ENCODE results near the gene DENND2C.

The DENND2C gene, protein sequence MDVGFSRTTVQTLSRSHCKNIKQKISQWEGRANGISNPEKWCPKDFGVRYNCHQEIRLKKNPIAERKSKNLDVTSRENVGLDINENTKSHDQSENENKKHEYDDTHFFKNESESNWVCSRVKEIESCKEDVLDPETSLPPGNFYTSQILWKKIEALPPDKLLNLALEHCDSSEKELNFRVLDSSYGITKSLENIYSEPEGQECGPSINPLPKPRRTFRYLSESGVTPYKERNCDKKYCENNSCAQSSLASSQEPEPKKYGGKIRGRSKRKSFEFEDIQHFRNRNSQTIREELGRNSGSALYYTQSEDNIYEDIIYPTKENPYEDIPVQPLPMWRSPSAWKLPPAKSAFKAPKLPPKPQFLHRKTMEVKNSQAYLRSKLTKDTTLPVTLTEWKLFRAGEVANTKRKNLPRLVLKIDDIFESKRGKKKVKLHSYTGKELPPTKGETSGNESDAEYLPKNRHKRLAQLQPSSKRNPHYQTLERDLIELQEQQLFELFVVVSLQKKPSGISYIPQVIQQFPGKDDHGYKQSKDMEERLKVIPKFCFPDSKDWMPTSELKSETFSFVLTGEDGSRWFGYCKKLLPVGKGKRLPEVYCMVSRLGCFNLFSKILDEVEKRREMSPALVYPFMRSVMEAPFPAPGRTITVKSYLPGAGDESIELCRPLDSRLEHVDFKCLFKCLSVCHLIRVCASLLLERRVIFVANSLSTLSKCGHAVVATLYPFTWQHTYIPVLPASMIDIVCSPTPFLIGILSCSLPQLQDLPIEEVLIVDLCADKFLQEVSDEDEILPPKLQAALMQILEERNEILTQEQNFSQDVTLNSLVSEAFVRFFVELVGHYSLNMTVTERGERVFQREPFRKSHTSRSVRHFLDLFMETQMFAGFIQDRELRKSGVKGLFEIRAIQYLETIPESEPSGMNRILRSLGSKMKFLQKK

DNA sequence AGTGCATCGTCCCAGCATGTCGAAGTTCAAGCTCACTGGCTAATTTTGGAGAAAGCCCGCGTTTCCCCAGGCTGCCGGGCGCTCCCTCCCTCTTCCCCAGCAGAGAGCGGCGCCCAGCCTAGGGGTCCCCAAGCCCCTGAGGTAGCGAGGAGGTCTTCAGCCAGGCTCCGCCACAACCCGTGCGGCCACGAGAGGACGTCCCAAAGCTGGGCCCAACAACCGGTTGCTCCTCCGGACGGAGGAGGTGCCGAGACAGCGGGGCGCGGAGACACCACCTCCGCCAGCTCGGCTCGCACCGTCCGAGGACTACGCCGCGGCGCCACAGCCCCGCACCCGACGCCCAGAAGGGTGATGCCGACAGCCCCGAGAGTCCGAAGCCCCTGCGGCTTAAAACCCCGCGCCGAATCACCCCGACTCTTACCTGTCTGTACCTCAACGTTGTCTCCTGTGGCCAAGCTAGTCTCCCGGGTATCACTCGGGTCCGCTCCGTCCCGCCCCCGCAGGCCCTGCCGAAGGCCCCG lies at the start of gene DENND2C:
TSS of gene DENND2C (minus strand) at position 488 of the 521 bp plus-strand sequence. CDS start 44,065 bp downstream, outside the sequence.
- peak; percentile 53 for DNase-seq

DNA sequence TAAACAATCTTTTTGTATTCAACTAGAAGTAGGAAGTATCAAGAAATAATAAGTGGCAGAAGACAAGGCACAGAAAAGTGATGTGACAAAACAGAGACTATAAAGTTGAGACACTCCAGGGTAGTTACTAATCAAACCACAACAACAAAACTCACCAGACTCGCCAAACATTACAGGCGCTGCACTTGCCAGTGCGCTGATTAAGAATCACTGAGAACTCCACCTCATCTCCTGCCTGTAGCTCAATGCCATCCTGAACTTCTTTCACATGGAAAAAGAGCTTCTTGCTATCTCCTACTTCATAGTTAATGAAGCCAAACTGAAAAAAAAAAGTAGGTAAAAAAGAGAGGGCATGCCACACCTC lies 49.6 kb upstream of the DENND2C start:
- no peak for DNase-seq

DNA sequence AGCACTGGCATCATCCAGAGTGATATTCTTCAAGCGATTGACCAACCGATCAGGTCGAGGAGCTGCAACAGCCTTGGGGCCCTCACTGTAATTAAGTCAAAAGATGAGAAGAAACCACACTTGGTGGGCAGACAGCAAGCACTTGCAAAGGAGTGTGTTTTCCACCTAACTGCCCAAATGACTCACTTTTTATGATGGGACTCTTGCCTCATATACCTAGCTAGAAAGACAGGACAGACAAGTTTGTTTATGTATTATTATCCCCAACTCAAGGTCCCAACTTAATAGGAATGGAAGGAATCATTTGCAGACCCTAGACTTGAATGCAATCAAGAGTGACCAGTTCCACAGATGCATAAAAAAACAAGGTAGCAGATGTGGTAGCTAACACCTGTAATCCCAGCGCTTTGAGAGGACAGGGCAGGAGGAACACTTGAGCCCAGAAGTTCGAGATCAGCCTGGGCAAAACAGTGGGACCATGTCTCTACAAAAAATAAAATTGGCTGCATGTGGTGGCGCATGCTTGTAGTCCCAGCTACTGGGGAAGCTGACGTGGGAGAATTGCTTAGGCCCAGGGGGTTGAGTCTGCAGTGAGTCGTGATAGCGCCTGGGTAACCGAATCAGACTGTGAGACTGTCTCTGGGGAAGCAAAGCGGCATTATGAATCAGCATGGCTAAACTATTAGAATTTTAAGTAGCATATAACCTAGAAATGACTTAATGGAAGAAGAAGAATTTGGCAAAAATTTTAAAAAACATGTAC lies 49.0 kb upstream of the DENND2C start:
- DNase-seq, result no peak

DNA sequence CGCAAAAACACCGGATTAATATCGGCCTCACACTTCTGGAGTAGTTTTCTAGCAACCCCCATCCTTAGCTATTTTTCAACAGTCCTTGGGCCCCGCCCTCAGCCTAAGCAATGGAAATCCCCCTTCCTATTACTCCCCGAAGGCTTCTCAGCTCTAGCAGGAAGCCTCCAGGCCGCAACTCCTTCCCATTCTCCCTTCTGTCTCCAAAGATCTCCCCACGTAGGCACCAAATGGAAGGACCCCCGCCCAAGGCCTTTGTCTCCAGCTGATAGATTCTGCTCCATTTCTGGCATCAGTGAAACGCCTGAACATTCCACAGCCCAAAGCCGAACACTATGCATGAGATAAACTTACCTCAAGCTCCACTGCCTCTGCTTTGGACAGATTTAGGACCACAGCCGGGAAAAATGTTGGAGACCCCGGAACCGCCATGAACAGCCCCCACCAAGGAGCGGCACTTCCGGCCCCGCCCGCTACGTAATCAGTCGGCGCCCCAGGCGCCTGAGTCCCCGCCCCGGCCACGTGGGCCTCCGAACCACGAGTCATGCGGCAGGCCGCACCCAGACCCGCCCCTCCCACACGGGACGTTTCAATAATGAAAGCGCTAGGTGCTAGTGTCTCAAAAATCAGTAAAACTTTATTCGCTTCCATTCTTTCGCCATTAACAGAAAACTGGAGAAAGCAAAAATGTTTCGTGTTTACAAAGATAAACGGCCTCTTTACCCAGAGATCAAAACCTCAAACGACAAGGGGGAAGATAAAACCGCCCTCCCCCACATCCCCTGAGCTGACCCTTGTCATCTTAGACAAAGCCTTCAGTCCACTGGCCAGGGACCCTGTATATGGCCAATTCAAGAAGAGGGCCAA lies 46.7 kb upstream of the DENND2C start, which contains the start of gene NRAS:
TSS of gene NRAS (minus strand) at position 468 of the 867 bp plus-strand sequence. CDS start 611 bp downstream, outside the sequence.
- DNase-seq, result peak; percentile 86

DNA sequence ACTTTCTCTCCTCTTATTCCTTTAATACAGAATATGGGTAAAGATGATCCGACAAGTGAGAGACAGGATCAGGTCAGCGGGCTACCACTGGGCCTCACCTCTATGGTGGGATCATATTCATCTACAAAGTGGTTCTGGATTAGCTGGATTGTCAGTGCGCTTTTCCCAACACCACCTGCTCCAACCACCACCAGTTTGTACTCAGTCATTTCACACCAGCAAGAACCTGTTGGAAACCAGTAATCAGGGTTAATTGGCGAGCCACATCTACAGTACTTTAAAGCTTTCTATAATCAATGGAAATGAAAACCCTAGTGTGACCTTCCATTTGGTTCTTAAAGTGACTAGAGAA lies 46.1 kb upstream of the DENND2C start:
- DNase-seq, result no peak

DNA sequence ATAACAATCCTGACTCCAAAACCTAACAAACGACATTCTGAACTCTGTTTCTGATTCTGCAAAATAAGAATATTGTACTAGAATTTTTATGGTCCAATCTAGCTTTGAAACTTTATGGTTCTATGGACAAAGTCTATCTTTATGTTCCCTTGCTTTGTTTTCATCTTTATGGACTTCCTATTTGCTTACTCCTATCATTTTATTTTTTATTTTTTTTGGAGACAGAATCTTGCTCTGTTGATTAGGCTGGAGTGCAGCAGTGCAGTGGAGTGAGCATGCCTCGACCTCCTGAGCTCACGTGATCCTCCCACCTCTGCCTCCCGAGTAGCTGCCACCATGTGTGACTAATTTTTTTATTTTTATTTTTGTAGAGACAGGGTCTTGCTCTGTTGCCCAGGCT lies 43.1 kb upstream of the DENND2C start:
- DNase-seq, result no peak

DNA sequence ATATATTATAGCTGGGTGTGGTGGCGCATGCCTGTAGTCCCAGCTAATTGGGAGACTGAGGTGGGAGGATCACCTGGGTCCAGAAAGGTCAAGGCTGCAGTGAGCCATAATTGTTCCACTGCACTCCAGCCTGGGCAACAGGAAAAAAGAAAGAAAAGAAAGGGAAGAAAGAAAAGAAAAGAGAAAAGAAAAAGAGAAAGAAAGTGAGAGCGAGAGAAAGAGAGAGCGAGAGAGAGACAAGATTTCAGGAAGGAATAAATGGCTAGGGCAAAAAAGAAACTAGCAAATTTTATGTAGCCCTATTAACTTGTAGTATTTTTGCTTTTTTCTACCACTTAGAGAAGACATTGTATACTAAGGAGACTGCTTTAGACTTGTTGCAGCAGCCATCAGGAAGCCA lies 40.5 kb upstream of the DENND2C start:
- DNase-seq, result no peak

DNA sequence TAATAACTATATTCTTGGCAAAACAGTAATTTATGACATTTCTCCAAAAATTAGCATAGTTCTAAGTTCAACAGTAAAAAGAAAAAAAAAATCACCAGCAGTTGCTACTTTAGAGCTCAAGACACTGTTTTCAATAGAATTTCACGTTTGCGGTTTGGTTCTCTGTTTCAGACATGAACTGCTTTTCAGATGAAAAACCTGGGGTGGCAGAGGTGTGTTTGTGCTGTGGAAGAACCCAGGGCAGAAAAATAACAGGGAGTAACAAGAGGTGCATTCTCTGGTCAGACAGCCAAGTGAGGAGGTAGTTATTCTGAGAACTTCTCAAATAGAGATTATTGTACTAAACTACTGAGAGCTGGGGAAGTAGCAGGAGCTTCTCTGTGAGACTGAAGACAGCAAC lies 37.8 kb upstream of the DENND2C start:
- no peak for DNase-seq

DNA sequence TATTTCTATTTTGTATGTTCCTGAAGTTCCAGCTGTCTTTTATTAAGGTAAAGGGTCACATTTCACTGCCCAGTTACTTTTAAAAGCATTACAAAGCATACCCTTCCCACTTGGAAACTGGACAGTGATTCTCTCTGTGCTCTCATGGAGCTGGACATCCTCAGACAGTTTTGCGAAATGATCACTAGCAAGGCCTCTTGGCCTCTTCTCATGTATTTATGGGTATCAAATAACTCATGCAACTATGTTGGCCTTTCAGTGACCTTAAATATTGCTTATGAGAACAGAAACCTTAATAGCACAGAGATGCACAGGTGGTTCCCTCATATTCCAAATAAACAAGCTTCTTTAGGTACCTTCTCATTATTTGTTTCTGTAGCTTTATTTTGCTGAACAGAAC lies 33.4 kb upstream of the DENND2C start:
- no peak for DNase-seq

DNA sequence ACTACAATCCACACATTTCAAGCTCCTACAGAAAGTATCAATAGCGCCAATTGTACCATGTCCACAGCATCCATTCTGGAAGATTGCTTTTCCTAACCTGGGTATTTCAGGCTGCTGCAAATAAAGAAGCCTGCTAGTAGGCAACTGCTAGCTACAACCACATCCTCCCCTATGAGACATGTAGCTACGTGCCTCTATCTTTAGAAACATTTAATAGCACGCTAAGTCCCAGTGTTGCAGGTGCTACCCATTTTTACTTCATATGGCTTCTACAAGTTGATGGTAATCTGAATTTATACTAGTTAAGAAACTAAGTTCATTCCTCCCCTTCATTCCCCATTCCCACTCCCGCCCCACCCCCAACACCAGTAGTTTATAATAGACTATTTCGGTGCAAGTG lies 32.9 kb upstream of the DENND2C start:
- DNase-seq, result no peak

DNA sequence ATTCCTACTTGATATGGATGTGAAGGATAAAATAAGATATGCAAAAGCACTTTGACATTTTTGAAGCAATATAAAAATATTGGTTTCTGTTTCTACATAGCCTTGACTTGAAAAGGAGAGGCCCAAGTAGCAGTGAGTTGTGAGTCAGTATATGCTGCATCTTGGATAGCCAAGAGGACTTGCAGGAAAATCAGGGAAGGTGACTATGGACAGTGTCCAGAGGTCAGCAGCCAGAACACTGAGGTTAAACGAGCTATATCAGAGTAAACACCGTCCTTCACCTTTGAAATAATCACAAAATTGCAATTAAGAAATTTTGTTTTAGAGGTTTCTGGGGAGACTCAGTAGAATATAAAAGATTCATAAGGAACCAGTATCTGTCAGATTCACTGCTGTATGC lies 32.1 kb upstream of the DENND2C start:
- no peak for DNase-seq

DNA sequence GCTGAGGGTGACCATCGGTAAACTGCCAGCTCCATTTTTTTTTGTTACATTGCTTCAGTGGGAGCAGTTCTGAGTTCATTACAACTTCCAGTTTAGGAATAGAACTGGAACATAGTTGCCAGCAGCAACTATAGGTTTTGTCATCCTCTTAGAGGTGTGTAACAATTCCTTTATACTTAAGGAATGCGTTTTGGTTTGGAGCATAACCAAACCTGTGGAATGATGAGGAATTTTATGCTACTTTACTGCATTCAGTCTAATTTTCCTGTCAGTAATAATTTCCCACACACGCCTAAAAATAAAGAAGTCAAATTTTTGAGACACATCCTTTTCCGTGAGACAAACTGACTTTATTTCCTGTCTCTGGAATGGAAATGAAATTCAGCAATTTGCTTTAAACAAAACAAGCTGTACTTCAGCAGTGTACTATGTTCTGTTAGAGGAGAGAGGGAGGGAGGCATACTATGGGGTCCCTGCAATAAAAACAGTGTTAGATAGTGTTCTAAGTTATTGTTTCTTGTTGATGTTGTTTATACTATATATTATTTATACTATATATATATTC lies 30.3 kb upstream of the DENND2C start:
- no peak for DNase-seq

DNA sequence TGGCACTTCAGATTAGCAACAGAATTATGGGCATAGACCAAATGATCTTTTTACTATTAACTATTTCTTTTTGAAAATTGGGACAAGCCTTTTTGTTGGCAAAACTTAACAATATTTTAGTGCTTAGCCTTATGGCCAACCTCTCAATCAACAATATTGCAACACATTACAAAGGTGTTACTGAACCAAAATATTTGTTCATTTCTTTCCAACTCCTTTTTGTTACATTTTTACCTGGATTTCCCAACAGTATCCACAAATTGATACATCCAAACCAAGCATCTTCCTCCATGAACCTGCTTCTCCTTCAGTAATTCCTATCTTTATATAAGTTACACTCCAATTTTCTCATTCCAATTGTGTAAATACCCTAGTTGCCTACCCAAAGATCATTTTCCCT lies 27.0 kb upstream of the DENND2C start:
- DNase-seq, result no peak

DNA sequence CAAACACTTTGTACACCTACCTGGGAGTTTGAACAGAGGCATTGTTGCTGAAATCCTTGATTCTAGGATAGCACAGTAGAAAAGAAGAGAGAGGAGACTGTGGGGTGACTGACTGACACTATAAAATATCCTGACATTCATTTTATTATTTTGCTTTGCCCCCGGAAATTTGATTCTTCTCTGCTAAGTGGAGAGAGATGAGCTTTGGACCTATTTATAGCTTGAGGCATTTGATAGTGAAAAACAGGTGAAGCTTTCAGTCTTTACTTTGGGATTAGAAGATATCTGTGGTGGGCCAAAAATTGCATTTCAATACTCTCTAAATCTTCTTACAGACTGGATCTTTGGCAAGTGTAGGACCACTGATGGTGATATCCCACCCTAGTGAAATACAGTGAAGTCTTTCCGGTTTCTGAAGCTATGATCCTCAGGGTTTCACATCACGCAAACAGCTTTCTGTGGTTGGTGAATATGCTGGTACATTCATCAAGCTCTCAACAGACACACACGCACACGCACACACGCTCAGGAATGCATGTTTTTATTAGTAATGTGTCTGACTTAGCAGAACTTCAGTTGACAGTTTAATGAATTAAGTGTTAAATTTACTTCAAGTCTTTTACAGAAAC lies 25.7 kb upstream of the DENND2C start, which contains the start of gene AMPD1:
TSS of gene AMPD1 (minus strand) at position 117 of the 629 bp plus-strand sequence. CDS start at position 42, 75 bp downstream.
- DNase-seq, result no peak

DNA sequence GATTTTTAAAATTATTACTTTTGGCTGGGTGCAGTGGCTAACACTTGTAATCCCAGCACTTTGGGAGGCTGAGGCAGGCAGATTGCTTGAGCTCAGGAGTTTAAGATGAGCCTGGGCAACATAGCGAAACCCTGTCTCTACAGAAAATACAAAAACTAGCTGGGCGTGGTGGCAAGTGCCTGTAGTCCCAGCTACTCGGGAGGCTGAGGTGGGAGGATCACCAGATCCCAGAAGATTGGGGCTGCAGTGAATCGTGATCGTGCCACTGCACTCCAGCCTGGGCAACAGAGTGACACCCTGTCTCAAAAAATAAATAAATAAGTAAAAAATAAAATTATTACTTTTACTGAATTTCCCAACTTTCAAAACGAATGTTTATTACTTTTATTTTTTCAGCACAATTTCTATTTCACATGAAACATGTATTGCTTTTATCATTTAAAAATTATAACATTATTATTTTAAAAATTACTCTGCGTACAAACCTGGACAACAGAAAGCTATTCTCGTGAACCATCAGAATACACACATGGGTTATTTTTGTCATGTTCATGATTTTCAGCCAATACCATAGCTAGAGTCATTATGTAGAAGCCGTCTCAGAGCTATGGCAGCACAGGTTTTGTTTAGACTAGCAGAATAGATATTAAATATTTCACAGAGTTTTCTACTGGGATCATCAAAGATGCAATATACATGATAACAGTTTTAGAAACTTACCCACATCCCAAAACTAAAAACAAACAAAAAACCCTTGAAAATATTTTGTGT lies 24.9 kb upstream of the DENND2C start:
- no peak for DNase-seq

DNA sequence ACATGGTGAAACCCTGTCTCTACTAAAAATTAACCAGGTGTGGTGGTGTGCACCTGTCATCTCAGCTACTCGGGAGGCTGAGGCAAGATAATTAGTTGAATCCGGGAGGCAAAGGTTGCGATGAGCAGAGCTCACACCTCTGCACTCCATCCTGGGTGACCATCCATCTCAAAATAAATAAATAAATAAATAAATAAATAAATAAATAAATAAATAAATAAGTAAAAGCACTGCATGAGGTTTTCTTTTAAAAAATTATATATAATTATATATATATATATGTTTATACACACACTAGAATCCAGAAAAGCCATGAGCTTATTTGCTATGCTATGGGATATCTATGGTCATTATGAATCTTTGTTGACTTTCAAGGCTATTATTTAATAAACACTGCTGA lies 23.1 kb upstream of the DENND2C start:
- DNase-seq, result no peak

DNA sequence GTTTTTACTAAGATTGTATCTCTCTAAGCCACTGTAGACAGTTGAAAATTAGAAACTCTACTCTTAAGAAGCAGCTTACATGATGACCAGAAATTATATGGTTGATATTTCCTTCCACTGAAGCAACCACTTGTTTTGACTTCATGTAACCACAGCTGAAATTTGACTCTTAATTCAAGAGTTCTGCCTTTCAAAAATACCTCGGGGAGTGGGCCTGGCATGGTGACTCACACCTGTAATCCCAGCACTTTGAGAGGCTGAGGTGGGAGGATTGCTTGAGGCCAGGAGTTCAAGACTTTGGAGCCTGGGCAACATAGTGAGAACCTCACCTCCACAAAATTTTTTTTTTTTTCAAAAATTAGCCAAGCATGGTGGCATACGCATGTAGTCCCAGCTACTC lies 21.2 kb upstream of the DENND2C start:
- DNase-seq, result no peak

DNA sequence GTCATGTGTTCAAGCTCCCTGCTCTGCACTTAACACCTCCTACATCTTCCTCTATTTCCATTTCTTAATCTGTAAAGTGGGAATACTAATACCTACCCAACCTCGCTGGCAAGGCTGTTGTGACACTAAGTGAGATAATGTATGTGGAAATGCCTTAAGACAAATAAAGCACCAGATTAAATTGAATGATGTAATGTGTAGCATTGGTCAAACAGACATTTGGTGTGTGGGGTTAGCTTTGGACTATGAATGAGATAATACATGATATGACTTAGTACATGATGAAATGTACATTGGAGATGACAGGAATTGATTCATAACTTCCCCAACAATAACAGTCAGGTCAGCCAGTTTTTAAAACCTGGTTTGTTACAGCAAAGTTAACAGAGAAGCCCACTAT lies 20.3 kb upstream of the DENND2C start:
- DNase-seq, result no peak

DNA sequence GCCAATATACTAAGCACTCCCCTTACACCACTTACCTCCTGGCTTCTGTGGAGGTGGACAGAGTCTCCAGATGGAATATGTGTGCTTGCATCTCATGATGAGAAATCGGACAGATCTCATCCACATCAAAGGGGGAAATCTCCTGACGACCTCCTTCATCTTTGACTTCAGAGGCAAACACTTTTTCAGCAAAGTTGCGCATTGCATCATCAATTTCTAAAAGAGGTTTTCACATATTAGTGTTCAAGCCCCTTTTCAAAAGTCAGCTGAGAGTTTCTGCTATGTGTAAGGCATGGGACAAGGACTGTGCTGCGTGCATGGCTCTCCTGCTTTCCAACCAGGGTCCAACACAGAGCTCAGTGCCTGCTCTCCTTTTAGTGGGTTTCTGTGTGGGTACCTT lies 18.7 kb upstream of the DENND2C start:
- no peak for DNase-seq

DNA sequence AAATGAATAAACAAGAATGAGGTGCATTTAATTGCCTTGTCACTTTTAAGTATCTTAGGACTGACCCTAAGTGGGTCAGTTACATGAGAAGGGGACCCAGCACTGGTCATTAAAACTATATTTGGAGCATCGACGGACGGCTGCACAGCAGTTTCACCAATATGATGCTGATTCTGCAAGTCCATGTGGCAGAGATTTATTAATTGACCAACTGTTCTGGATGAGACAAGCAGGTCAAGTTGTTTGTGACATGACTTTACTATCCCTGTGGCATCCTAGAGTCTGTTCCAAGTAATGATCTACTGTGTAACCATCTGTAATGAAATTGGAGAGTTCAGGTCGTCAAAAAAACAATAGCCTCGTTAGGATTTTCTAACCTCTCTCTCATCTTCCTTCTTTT lies 16.0 kb upstream of the DENND2C start:
- no peak for DNase-seq
